Fibroblast of mammary gland (primary cell): ENCODE results near the gene CCNL1.

Source experiments
- DNase-seq: peaks from one replicate; pipeline ENCODE4 v3.0.0-alpha.2; 2010; ENCODE audit warnings: low read depth
- H3K4me3 ChIP-seq: 2 replicates; pipeline ENCODE4 v1.5.1; 2011; ENCODE audit warnings: low read depth, mild to moderate bottlenecking, low read length, moderate library complexity; ENCODE audit not compliant: control insufficient read depth
- TF ChIP-seq, protein P1 (sequence below): conservative IDR thresholded peaks from 2 replicates; pipeline ENCODE4 v1.5.1; 2011; ENCODE audit warnings: low read depth, low read length, inconsistent platforms; ENCODE audit not compliant: control insufficient read depth, insufficient read depth

CCNL1 gene

DNA sequence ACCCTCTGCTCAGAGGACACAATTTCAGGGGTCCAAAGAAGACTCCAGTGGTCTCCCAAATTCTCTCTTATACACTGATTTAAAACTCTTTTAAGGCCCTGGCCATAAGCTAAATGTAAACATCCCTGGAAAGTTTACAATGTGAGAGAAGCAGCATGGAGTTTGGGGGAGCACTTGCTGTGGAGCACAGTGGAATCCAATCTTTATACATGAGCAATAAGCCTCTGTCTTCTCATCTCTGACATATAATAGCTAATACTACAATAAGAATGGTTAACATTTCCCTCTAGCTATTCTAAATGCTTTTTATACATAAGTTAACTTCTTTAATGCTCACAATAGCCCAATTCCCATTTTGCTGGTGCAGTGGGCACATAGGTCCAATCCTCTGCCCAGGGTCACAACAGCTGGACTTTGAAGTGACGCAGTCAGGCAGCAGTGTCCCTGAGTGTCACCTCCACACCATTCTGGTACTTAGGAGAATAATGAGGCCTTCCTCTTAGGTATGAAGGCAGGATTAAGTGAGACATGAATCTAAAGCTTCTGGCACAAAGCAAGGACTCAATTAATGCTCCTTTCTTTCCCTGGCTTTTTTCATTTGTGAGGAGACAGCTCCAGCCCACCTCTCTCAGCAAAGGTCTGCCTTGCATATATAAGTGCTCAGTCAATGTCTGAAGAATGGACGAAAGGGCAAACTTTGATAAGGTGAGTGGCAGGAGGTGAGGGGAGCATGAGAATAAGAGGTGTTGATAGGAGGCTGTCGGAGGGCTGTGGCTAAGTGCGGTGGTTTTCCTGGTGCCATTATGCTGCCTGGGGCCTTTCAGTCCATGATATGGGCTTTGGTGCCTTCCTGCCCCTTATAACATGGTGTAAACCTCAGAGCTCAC, 26.3 kb downstream of the CCNL1 start:
- no peak overlapping the region for H3K4me3 ChIP-seq
- no peak for DNase-seq
- TF ChIP-seq, protein P1, sequence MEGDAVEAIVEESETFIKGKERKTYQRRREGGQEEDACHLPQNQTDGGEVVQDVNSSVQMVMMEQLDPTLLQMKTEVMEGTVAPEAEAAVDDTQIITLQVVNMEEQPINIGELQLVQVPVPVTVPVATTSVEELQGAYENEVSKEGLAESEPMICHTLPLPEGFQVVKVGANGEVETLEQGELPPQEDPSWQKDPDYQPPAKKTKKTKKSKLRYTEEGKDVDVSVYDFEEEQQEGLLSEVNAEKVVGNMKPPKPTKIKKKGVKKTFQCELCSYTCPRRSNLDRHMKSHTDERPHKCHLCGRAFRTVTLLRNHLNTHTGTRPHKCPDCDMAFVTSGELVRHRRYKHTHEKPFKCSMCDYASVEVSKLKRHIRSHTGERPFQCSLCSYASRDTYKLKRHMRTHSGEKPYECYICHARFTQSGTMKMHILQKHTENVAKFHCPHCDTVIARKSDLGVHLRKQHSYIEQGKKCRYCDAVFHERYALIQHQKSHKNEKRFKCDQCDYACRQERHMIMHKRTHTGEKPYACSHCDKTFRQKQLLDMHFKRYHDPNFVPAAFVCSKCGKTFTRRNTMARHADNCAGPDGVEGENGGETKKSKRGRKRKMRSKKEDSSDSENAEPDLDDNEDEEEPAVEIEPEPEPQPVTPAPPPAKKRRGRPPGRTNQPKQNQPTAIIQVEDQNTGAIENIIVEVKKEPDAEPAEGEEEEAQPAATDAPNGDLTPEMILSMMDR = no peak

DNA sequence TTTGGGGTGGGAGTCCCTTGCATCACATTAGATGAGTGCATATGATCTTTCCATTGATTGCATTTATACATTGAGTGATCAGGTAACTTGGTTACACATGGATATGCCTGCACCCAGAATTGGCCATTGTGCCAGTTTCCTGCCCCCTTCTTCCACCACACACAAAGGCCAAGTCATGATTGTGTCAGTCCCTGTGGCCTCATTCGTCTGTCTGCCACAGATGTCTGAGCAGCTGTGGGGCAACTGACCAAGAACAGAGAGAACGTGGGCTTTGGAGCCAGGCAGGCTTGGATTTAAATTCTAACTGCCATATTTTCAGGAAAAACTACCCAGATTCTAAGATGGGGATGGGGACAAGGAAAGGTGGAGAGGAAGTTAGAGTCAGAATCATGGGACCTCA, 27.0 kb downstream of the CCNL1 start:
- TF ChIP-seq, protein P1 = no peak
- DNase-seq = peak; percentile 66
- no peak overlapping the region for H3K4me3 ChIP-seq

DNA sequence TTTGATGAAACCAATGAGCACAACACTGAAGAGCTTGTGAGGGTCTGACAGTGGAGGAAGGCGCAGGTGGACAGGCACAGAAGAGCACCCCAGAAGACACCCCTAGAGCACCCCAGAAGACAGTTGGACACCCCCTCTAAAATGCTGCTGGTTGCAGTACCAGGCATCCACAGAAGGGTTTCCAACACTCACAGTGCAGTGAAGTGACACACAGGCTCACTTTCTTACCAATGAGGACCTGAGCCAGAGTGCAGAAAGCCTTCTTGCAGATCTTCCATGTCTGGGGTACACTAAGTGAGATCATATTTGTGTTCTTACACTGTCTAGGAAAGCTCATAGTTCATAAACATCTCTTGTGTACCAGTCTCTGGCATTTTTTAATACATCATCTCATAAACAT, 27.6 kb downstream of the CCNL1 start:
- TF ChIP-seq, protein P1 = peak; percentile 11
- DNase-seq = peak; percentile 29
- H3K4me3 ChIP-seq = no peak overlapping the region

DNA sequence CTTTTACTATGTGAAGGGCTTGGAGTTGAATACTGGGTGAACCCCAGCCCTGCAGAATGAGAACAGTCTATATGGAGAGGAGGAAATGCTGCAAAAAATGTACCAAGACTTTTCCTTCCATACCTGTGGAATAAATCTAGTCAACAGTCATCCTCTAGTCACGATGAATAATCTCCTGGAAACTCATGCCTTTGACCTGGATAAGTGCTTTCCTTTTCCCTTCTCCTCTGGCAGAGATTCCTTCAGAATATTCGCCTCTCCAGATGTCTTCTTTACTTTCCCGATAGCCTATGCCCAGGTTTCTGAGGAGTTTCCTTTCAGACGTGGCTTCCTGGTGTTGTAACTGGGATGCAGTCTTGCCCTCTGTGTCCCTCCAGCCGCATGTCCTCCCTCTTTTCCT, 28.1 kb downstream of the CCNL1 start:
- H3K4me3 ChIP-seq = no peak overlapping the region
- TF ChIP-seq, protein P1 = no peak
- DNase-seq = peak; percentile 78

DNA sequence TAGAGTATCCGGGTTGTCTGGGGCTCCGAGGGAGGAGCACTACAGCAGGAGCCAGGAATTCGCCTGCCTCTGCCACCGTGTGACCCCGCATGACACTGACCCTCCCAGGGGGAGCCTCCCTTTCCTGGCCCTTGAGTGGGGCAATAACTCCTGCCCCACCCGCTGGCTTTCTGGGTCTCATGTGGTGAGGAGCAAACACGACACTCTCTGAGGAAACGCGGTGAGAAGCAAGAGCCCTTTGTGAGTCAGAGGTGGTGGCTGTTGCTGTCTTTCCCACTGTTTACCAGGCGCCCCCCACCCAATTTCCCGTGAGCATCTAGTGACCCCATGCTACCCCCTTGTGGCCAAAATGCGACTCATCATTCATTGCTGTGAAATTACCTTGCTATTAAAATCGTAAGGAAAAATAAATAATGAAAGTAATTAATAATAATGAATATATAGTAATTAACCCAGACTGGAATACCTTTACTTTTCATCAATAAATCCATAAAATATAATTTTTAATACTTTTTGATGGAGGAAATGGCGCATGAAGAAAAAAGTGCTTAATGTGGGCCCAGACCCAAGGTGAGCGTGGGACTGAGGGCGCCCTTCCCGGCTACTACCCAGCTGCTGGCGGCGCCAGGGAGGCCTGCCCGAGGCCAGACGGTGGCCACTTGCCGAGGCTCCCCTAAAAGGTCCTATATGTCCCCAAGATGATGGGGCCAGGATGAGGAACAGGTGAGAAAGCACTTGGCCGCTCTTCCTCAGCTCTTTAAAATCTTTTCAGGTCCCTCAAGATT, 29.3 kb downstream of the CCNL1 start:
- TF ChIP-seq, protein P1 = peak; percentile 72
- DNase-seq = peak; percentile 79
- no peak overlapping the region for H3K4me3 ChIP-seq

DNA sequence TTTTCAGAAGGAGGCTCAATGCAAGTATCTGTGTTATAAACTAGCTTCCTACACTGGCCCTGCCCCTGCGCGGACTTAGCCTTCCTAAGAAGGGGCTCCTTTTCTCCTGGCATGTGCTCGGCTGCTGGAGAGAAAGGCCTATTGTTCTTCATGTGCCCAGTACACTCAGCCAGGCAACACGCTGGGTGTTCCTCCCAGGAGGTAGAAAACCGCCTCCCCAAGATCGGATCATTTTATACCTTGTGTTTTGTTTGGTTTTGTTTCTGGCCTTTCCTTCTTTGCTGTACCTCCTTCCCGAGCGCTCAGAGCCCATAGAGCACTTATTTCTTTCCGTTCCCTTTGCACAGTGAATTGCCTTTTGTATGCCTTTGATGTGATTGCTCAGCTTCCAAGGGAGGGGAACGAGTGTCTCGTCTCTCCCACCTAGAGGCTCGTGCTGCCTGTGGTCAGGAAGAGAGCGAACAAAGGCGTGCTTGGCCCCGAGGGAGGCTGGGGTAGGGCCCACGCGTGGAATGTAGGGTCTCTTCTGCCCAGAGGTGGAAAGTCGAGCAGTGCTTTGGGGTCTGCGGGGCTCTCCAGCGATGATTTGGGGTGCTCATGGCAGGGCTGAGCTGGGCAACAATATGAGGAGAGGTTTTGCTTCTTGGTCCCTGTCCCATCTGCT, 30.0 kb downstream of the CCNL1 start:
- H3K4me3 ChIP-seq = no peak overlapping the region
- DNase-seq = no peak
- TF ChIP-seq, protein P1 = no peak
